GM18873 (cell line): ENCODE measurements around the gene ARFRP1.

ENCODE experiments used
- ATAC-seq: cut with Tn5 transposase; IDR thresholded peaks from one replicate; pipeline ENCODE4 v1.9.1; 2021; ENCODE audit warnings: mild to moderate bottlenecking, moderate library complexity, moderate number of reproducible peaks; ENCODE audit not compliant: unreplicated experiment, low FRiP score

Gene ARFRP1

DNA sequence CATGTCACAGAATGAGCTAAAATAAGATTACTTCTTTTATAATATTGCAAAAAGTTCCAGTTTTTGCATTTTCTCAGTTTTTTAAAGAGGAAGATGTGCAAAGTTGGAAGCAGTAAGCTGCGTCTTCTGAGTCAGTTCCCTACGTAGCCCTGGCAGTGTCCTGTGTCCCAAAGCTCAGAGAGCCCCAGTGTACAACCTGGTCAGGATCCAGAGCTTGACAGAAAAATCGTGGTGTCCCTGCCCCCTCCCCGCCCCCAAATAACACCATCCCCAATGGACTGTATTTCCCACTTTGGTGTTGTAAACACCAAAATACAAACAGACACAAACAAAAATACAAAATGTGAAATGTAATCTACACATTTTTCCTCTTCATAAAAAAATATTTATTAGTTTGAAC, 36.4 kb upstream of the ARFRP1 start:
- ATAC-seq, result no peak

DNA sequence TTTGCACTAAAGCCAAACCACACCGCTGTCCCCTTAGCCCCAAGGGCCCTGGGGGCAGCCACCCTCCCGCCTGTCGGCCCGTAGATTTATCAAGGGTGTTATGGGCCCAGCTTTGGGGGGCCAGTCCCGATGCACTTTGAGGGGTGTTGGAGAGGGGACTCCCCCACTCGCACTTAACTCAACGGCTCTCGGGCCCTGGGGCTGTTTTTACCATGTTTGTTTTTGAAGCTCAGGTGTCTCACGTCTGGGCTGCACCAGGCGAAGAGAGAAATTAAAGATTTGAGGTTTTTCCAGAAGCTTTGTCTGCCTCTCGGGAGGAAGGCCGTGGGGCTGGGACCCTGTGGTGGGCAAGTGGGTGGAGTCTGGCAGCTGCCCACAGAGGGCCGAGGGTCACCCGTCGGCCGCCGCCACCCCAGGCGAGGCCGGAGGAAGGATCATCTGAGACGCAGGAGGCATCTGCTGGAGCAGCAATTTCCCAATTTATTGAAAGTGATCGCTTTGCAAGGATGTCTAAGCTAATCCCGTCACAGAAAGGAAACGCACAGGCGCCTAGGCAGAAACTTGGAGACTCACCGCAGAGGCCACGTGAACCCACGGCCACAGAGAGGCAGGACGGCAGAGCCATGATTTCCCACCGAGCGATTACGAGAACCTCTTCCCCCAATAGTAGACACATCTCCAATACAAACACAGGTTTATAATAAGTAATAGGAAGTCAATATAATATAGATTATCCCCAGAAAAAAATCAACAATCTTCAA, 35.6 kb upstream of the ARFRP1 start:
- ATAC-seq, result no peak

DNA sequence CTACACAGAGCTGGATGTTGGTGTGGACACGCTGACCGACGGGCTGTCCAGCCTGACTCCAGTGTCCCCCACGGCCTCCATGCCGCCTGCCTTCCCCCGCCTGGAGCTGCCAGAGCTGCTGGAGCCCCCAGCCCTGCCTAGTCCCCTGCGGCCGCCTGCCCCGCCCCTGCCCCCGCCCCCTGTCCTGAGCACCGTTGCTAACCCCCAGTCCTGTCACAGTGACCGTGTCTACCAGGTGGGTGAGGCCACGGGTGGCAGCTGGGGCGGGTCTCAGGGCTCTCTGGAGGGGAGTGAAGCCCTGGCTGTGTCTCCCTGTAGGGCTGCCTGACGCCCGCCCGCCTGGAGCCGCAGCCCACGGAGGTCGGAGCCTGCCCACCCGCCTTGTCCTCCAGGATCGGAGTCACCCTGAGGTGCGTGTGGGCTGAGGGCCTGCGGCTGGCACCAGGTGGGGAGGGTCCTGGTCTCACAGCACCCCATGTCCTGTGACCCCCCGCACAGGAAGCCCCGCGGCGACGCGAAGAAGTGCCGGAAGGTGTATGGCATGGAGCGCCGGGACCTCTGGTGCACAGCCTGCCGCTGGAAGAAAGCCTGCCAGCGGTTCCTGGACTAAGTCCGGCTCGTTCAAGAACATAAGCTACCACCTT, 34.7 kb upstream of the ARFRP1 start:
- ATAC-seq, result no peak

GRCh38 chr20:63741676-63742380, 34.1 kb upstream of the ARFRP1 start:
- no peak for ATAC-seq

- ATAC-seq, result no peak
Observed at GRCh38 chr20:63741354-63741675, 33.5 kb upstream of the ARFRP1 start.

DNA sequence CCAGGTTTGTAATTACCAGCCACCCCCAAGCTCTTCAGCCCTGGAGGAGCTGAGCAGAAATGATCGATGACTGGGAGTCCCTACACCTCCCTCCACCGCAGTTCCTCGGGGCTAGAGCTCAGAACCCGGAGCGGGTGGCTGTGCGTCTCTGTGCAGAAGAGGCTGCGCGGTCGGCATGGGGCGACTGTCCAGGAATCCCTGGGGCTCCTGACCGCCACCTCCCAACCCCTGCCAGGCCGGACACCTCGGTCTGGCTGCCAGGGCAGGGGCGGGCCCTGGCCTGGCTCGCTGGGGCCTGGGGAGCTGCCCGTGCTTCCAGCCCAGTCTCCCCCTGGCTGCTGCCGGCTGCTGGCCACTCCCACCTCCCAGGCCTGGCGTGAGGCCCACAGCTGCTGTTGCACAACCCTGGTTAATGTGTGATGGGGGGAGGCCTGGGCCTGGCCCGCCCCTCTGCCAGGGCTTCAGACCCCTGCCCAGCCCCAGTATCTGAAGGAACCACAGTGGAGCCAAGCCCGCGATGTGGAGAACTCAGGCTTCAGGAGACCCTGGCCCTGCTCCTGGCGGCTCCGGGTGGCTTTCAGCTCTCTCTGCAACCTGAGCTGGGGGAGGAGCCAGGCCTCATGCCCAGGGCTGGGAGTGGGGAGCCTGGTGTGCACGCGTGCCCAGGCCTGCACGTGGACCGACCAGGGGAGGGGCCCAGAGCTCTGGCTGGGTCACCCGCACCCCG, 33.0 kb upstream of the ARFRP1 start:
- ATAC-seq, result no peak

- no peak for ATAC-seq
Observed at GRCh38 chr20:63740070-63740626, 32.4 kb upstream of the ARFRP1 start.

DNA sequence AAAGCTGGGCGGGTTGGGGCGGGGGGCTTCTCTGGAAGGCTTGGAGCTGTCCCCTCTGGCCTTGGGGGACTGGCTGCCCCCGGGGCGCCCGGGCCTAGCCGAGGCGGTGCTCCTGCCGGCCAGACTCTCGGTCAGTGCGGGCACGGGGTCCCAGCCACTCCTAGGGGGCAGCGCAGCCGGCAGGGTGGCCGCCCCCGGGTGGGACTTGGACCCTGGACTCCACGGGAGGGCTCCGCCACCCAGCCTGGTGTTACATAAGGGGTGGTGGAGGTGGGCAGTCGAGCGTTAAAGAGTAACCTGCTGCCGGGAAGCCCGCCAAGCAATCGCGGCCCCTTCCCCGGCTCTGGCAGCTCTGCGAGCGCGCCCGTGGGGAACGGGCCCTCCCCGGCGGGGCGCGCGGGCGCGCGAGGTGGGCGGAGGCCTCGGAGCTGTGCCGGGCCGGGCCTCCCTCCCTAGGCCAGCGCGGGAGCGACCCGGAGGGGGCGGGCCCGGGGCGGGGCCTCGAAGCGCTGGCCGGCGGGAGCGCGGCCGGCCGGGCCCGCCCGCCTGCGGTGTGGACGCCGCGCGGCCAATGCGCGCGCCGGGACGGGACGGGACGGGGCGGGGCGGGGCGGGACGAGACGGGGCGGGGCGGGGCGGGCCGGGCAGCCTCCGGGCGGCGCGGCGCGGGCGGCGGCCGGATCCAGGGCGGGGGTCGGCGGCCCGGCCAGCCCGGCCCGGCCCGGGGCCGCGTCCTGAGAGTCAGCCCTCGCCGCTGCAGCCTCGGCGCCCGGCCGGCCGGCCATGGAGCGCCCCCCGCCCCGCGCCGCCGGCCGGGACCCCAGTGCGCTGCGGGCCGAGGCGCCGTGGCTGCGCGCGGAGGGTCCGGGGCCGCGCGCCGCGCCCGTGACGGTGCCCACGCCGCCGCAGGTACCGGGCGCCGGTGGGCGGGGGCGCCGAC, 31.6 kb upstream of the ARFRP1 start, which contains the start of gene SLC2A4RG:
TSS of gene SLC2A4RG (plus strand) at position 647 of the 940 bp plus-strand sequence. CDS start at position 784, 137 bp downstream.
- no peak for ATAC-seq

- no peak for ATAC-seq
Observed at GRCh38 chr20:63738687-63739129, 30.9 kb upstream of the ARFRP1 start.

DNA sequence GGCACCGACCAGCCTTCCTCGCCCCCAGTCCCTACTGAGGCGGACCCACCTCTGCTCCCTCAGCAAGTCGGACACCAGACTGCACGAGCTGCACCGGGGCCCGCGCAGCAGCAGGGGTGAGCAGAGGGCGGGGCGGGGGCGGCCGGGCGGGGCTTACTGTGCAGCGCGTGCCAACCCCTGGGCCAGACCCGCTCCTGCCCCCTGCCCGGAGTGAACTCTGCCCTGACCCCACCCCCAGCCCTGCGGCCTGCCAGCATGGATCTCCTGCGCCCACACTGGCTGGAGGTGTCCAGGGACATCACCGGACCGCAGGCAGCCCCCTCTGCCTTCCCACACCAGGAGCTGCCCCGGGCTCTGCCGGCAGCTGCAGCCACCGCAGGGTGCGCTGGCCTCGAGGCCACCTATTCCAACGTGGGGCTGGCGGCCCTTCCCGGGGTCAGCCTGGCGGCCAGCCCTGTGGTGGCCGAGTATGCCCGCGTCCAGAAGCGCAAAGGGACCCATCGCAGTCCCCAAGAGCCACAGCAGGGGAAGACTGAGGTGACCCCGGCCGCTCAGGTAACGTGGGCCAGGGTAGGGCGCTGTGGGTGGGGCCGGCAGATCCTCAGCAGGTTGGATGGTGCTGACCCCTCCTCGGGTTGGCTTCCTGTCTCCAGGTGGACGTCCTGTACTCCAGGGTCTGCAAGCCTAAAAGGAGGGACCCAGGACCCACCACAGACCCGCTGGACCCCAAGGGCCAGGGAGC, 30.3 kb upstream of the ARFRP1 start:
- ATAC-seq, result no peak

GRCh38 chr20:63737695-63737944, 29.8 kb upstream of the ARFRP1 start:
- ATAC-seq, result no peak

- ATAC-seq, result no peak
Observed at GRCh38 chr20:63736893-63737694, 29.3 kb upstream of the ARFRP1 start.

DNA sequence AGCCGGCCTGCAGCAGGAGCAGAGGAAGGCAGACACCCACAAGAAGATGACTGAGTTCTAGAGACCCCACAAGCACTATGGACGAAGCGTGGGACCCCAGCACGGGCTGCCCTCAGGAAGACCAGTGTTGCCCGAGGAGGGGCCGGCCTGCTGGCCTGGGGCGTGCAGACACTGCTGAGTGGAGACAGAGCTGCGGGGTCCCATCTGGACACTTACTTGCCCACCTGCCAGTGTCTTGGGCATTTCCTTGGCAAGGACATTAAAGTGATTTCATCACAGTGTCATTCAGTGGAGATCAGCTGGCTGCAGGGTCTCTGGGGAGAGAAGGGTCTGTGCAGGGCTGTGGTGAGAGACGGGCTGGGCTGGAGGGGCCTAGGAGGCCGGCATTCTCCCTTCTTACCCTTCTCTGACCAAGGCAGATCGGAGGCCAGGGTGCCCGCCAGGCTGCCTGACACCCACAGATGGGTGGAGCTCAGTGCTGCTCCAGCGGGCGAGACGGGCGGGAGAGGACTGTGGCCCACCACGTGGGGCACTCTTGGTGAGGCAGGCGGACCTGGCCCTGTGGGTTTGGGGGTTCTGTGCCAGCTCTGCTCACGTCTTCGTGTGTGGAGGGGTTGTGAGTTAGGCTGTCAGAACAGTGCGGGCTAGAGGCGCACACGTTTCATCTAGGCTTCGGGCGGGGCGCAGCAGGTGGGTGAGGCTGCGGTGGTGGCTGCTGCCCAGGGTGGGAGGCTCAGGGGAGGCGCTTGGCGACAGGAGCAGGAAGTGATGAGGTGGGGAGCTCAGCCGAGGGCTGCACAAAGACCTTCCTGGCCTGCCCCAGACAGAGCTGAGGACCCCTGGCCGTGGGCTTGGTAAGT, 28.3 kb upstream of the ARFRP1 start, which contains the start of gene LIME1:
TSS of gene LIME1 (plus strand) at position 806 of the 860 bp plus-strand sequence. CDS start 886 bp downstream, outside the sequence.
- ATAC-seq, result no peak

GRCh38 chr20:63734946-63735858, 27.4 kb upstream of the ARFRP1 start:
- no peak for ATAC-seq

DNA sequence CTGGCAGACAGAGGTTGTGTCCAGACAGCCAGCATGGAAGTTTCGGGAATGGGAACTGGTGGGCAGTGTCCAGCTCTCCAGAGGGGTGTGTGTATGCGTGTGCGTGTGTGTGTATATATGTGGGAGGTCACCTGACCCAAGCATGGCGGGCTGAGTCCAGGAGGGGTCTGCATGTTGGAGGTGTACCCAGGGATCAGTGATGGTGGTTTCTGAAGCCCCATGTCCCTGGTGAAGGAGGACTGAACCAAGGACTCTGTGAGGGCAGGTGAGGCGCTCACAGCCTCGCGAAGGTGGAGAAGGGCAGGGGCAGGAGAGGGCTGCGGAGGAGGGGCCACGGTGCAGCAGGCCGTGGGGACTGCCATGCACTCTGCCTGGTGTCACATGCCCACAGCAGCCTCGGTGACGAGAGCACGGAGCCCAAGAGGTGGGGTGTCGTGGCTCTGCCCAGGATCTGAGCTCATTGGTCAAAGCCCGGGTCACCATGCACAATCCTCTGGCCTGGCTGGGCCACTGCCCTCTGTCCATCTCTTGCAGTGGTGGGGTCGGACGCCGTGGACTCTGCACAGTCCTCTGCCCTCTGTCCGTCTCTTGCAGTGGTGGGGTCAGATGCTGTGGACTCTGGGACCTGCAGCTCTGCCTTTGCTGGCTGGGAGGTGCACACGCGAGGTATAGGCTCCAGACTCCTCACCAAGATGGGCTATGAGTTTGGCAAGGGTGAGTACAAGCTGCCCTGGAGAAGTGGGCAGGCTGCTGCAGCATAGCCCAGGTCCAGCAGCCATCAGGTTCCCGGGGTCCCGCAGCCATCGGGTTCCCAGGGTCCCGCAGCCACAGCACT, 26.6 kb upstream of the ARFRP1 start:
- ATAC-seq, result no peak
